Measurements from ENCODE around the gene SCP2.

DNA sequence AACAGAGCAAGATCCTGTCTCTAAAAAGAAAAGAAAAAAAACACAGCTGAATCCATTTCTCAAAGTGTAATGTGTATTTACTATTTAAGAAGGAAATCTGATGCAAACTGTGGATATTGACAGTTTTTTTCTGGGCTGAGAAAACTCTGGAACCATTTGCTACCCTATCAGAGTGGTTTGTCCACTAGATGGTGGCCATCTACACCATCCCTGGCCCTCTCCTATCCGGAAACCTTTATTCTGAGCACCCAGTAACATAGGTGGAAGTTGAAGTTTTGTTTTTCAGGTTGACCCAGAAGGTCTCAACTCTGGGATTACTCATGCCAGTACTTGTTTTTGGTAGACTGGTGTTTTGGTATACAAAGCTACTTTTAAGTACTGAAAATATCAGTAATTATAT, 25.7 kb upstream of the SCP2 start:
- TF ChIP-seq, protein P1, sequence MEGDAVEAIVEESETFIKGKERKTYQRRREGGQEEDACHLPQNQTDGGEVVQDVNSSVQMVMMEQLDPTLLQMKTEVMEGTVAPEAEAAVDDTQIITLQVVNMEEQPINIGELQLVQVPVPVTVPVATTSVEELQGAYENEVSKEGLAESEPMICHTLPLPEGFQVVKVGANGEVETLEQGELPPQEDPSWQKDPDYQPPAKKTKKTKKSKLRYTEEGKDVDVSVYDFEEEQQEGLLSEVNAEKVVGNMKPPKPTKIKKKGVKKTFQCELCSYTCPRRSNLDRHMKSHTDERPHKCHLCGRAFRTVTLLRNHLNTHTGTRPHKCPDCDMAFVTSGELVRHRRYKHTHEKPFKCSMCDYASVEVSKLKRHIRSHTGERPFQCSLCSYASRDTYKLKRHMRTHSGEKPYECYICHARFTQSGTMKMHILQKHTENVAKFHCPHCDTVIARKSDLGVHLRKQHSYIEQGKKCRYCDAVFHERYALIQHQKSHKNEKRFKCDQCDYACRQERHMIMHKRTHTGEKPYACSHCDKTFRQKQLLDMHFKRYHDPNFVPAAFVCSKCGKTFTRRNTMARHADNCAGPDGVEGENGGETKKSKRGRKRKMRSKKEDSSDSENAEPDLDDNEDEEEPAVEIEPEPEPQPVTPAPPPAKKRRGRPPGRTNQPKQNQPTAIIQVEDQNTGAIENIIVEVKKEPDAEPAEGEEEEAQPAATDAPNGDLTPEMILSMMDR (IDR thresholded peaks at IDR 0.05): no peak
- TF ChIP-seq RFX5 (IDR thresholded peaks at IDR 0.05; ENCODE audit: low read length) (no peak), ELF1 (IDR thresholded peaks at IDR 0.05) (no peak), MXI1 (IDR thresholded peaks at IDR 0.05; ENCODE audit: low read depth, low read length) (no peak), RAD21 (IDR thresholded peaks at IDR 0.05; ENCODE audit: low read length) (no peak), POLR2AphosphoS5 (IDR thresholded peaks at IDR 0.05; ENCODE audit: low read depth, low read length) (no peak)
- TF ChIP-seq, protein P2, sequence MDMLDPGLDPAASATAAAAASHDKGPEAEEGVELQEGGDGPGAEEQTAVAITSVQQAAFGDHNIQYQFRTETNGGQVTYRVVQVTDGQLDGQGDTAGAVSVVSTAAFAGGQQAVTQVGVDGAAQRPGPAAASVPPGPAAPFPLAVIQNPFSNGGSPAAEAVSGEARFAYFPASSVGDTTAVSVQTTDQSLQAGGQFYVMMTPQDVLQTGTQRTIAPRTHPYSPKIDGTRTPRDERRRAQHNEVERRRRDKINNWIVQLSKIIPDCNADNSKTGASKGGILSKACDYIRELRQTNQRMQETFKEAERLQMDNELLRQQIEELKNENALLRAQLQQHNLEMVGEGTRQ (IDR thresholded peaks at IDR 0.05; ENCODE audit: borderline replicate concordance, low read depth, low read length): no peak

Data from SK-N-SH (cell line).